Neural progenitor cell (in vitro differentiated cells): Measurements from ENCODE around the gene ALOX15. TPM values are rescaled to one million over a fixed set of nuclear protein-coding genes. Genes with fewer than 3 reads are reported as not detected.

ENCODE experiments used
- DNase-seq: peaks from one replicate; pipeline ENCODE4 v3.0.0-alpha.2; 2016; ENCODE audit warnings: low spot score
- H2AFZ ChIP-seq: fragments of 200-600 bp; sonication (generic); replicated peaks from 2 replicates; pipeline ENCODE4 v1.6.1; 2016; ENCODE audit warnings: antibody characterized with exemption
- H3F3A ChIP-seq: fragments of 200-600 bp; sonication (generic); 2 replicates; pipeline ENCODE4 v1.6.1; 2016; ENCODE audit warnings: antibody characterized with exemption, low read depth
- H3K27ac ChIP-seq: fragments of 200-600 bp; sonication (generic); 2 replicates; pipeline ENCODE4 v1.5.1; 2016; ENCODE audit warnings: mild to moderate bottlenecking
- H3K27me3 ChIP-seq: fragments of 200-600 bp; sonication (generic); 2 replicates; pipeline ENCODE4 v1.6.1; 2016; ENCODE audit warnings: mild to moderate bottlenecking, moderate library complexity
- H3K36me3 ChIP-seq: fragments of 200-600 bp; sonication (generic); 2 replicates; pipeline ENCODE4 v1.5.1; 2016
- H3K4me1 ChIP-seq: fragments of 200-600 bp; sonication (generic); 2 replicates; pipeline ENCODE4 v1.6.1; 2016; ENCODE audit warnings: mixed run types
- H3K4me2 ChIP-seq: fragments of 200-600 bp; sonication (generic); 2 replicates; pipeline ENCODE4 v1.6.1; 2016
- H3K4me3 ChIP-seq: fragments of 200-600 bp; sonication (generic); 2 replicates; pipeline ENCODE4 v1.5.1; 2016
- H3K79me2 ChIP-seq: fragments of 200-600 bp; sonication (generic); 2 replicates; pipeline ENCODE4 v1.6.1; 2016; ENCODE audit warnings: low read depth
- H3K9ac ChIP-seq: fragments of 200-600 bp; sonication (generic); 2 replicates; pipeline ENCODE4 v1.6.1; 2016
- H3K9me3 ChIP-seq: fragments of 200-600 bp; sonication (generic); 2 replicates; pipeline ENCODE4 v1.5.1; 2016; ENCODE audit warnings: low read depth
- H4K20me1 ChIP-seq: fragments of 200-600 bp; sonication (generic); 2 replicates; pipeline ENCODE4 v1.6.1; 2016; ENCODE audit warnings: low read depth
- H3K27ac Mint-ChIP-seq: 3 replicates; pipeline ENCODE4 v1.8.0; 2021; ENCODE audit warnings: mixed read lengths
- H3K27me3 Mint-ChIP-seq: 2 replicates; pipeline ENCODE4 v1.8.0; 2022; ENCODE audit warnings: low read depth, mild to moderate bottlenecking, inconsistent platforms, moderate library complexity, mixed read lengths; ENCODE audit not compliant: insufficient read depth
- H3K36me3 Mint-ChIP-seq: 3 replicates; pipeline ENCODE4 v1.8.0; 2021; ENCODE audit warnings: mixed read lengths
- H3K4me1 Mint-ChIP-seq: 3 replicates; pipeline ENCODE4 v1.8.0; 2021; ENCODE audit warnings: mixed read lengths
- H3K4me3 Mint-ChIP-seq: 3 replicates; pipeline ENCODE4 v1.8.0; 2021; ENCODE audit warnings: mild to moderate bottlenecking, moderate library complexity, mixed read lengths
- H3K9me3 Mint-ChIP-seq: 3 replicates; pipeline ENCODE4 v1.8.0; 2020; ENCODE audit warnings: mixed read lengths
- CTCF ChIP-seq: fragments of 200-600 bp; sonication (generic); IDR thresholded peaks from 2 replicates; pipeline ENCODE4 v1.5.1; 2017; ENCODE audit warnings: antibody characterized with exemption, mild to moderate bottlenecking
- EZH2 ChIP-seq: fragments of 200-600 bp; sonication (generic); IDR thresholded peaks from 2 replicates; pipeline ENCODE4 v1.6.1; 2017; ENCODE audit warnings: antibody characterized with exemption, mild to moderate bottlenecking, moderate library complexity
- EZH2phosphoT487 ChIP-seq: fragments of 200-600 bp; sonication (generic); IDR thresholded peaks from 2 replicates; pipeline ENCODE4 v1.6.1; 2017; ENCODE audit warnings: antibody characterized with exemption
- total RNA-seq: library from RNA; depleted of rRNA; stranded (reverse); fragments of >200 nt; gene quantifications from 2 replicates; pipeline ENCODE4 v1.2.3, GENCODE V29; 2015; ENCODE audit warnings: low replicate concordance

ALOX15 gene
- total RNA-seq, 1 donor from 2014 or later = not detected

- H2AFZ ChIP-seq = no peak overlapping the region
- H3K4me2 ChIP-seq = no peak overlapping the region
- peaks cover 24% of the 10 kb centered on the region for H3K4me1 ChIP-seq
- H3K36me3 ChIP-seq = no peaks in the 10 kb centered on the region
- Mint-ChIP-seq H3K4me3 (peak overlapping the region; percentile 58), H3K4me1 (peaks cover 18% of the 10 kb centered on the region), H3K27ac (no peak overlapping the region), H3K36me3 (no peaks in the 10 kb centered on the region), H3K9me3 (no peaks in the 10 kb centered on the region), H3K27me3 (peaks cover 54% of the 10 kb centered on the region)
- H3K4me3 ChIP-seq = no peak overlapping the region
- H3K9ac ChIP-seq = no peak overlapping the region
- no peaks in the 10 kb centered on the region for H4K20me1 ChIP-seq
- H3K27me3 ChIP-seq = peaks cover 47% of the 10 kb centered on the region
- DNase-seq = no peak
- H3F3A ChIP-seq = no peaks in the 10 kb centered on the region
- H3K79me2 ChIP-seq = no peaks in the 10 kb centered on the region
- no peaks in the 10 kb centered on the region for H3K9me3 ChIP-seq
- TF ChIP-seq EZH2 (no peak), CTCF (no peak), EZH2phosphoT487 (no peak)
- H3K27ac ChIP-seq = no peak overlapping the region
Observed at GRCh38 chr17:4586043-4586442, 55.4 kb downstream of the ALOX15 start.

- H3K4me3 ChIP-seq = peak overlapping the region; percentile 54
- Mint-ChIP-seq H3K36me3 (no peaks in the 10 kb centered on the region), H3K9me3 (no peaks in the 10 kb centered on the region), H3K27ac (no peak overlapping the region), H3K4me1 (peaks cover 18% of the 10 kb centered on the region), H3K27me3 (peaks cover 56% of the 10 kb centered on the region), H3K4me3 (peak overlapping the region; percentile 83)
- no peak overlapping the region for H3K27ac ChIP-seq
- no peak for TF ChIP-seq CTCF
- TF ChIP-seq EZH2 = no peak
- TF ChIP-seq EZH2phosphoT487 = no peak
- H2AFZ ChIP-seq = no peak overlapping the region
- no peaks in the 10 kb centered on the region for H4K20me1 ChIP-seq
- no peaks in the 10 kb centered on the region for H3K36me3 ChIP-seq
- H3K4me1 ChIP-seq = peaks cover 24% of the 10 kb centered on the region
- H3K27me3 ChIP-seq = peaks cover 47% of the 10 kb centered on the region
- peak overlapping the region; percentile 92 for H3K4me2 ChIP-seq
- DNase-seq = no peak
- no peaks in the 10 kb centered on the region for H3F3A ChIP-seq
- no peaks in the 10 kb centered on the region for H3K79me2 ChIP-seq
- H3K9me3 ChIP-seq = no peaks in the 10 kb centered on the region
- H3K9ac ChIP-seq = no peak overlapping the region
Observed at GRCh38 chr17:4585638-4585994, 55.9 kb downstream of the ALOX15 start.

- Histone ChIP-seq H3K27ac (no peak overlapping the region), H3K79me2 (no peaks in the 10 kb centered on the region), H3K9me3 (no peaks in the 10 kb centered on the region), H3K9ac (no peak overlapping the region), H3K4me1 (peaks cover 24% of the 10 kb centered on the region), H4K20me1 (no peaks in the 10 kb centered on the region), H3K4me2 (peak overlapping the region; percentile 92), H2AFZ (peak overlapping the region; percentile 91), H3K27me3 (peaks cover 47% of the 10 kb centered on the region), H3K4me3 (peak overlapping the region; percentile 54), H3F3A (no peaks in the 10 kb centered on the region), H3K36me3 (no peaks in the 10 kb centered on the region)
- TF ChIP-seq CTCF (no peak), EZH2 (no peak), EZH2phosphoT487 (no peak)
- peak overlapping the region; percentile 83 for H3K4me3 Mint-ChIP-seq
- H3K4me1 Mint-ChIP-seq = peaks cover 18% of the 10 kb centered on the region
- no peak overlapping the region for H3K27ac Mint-ChIP-seq
- no peaks in the 10 kb centered on the region for H3K36me3 Mint-ChIP-seq
- H3K9me3 Mint-ChIP-seq = no peaks in the 10 kb centered on the region
- H3K27me3 Mint-ChIP-seq = peaks cover 54% of the 10 kb centered on the region
- DNase-seq = peak; percentile 36
Observed at GRCh38 chr17:4584917-4585637, 56.4 kb downstream of the ALOX15 start.
